ENCODE data around the gene PDIA2.
"Not testable (repeated sequence)": the region's sequence is repeated elsewhere in the genome, so short reads cannot be mapped to it uniquely, and the experiment has no call there.

The PDIA2 gene

GRCh38 chr16:334164-334832 lies 51.3 kb downstream of the PDIA2 start:
- DNase-seq, result not testable (repeated sequence)

GRCh38 chr16:334861-335632 lies 52.1 kb downstream of the PDIA2 start:
- not testable (repeated sequence) for DNase-seq

- no peak for DNase-seq
Observed at GRCh38 chr16:336269-336668, 53.3 kb downstream of the PDIA2 start.
